HG02610 (cell line): ENCODE data around the gene MTSS2.

Experiments
- ATAC-seq: cut with Tn5 transposase; IDR thresholded peaks from one replicate; pipeline ENCODE4 v1.9.1; 2021; ENCODE audit warnings: mild to moderate bottlenecking, moderate library complexity; ENCODE audit not compliant: unreplicated experiment

The MTSS2 gene

DNA sequence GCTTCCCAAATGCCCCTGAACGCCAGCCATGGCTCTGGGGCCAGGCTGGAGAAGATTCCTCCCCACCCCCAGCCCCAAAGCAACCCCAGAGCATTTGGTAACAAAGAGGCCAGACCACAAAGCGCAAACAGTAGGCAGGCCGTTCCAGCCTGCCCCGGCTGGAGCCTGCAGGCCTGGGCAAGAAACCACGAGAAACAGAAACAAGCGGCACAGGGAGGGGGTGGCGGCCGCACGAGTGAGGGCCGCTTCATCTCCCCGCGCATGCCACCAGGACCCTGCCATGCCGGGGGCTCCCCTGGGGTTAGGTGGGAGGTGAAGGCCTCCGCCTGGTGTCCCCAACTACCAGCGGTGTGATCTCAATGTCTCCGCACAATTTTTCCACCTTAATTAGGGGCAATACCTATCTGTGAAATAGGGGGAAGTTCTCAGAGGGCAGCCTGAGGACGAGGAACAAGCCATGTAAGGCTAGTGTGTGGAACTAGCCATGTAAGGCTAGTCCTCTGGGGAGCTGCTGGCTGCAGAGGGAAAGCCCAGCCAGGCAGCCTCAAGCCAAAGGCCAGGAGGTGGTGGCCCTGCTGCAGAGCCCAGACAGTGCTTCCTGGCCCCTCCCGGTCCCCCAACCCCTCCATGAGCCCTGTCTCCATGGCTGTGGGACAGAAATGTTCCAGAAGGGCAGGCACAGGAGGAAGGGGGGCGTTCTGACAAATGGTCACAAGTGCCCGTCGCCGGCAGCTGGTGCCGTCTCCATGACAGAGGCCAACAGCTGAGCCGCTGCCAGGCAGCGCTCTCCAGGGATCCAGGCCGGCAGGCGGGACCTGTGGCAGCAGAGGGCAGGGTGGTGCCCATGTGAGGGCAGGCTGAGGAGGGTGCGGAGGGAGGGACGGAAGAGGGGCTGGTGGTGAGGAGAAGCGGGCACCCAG is 14.5 kb upstream of the MTSS2 start:
- ATAC-seq = no peak

DNA sequence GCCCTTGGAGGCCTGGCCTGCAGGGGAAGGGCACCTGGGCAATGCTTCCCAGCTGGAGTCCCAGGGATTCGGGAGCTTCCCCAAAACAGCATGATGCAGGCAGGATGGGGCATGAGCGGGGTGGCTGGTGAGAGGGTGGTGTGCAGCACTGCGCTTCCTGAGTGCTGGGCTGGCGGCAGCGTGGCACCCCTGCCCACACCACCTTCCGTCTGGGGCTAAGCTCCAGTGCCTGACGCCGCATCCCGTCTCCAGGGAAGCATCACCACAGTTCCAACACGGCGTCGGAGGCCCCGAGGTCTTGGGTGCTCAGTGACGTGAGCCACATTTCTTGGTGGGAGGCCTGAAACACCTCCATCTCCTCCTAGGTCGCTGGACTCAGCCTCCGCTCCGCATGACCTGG is 13.8 kb upstream of the MTSS2 start:
- no peak for ATAC-seq

DNA sequence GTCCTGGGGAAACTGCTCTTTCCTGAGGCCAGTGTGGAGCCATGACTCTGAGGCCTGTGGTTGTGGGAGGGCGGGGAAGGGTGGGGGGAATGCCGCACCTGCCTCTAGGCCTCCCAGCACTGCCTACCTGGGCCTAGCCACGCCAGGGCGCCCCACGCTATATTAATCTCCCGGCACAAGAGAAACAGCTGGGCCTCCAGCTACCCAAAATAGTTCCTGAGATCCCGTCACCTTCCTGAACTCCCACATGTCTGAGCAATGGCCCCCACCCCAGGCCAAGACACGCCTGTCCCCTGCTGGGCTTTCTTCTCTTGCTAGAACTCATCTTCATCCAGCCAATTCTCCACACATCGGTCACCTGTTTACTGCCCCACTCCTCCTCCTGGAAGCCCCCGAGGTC is 13.0 kb upstream of the MTSS2 start:
- no peak for ATAC-seq

DNA sequence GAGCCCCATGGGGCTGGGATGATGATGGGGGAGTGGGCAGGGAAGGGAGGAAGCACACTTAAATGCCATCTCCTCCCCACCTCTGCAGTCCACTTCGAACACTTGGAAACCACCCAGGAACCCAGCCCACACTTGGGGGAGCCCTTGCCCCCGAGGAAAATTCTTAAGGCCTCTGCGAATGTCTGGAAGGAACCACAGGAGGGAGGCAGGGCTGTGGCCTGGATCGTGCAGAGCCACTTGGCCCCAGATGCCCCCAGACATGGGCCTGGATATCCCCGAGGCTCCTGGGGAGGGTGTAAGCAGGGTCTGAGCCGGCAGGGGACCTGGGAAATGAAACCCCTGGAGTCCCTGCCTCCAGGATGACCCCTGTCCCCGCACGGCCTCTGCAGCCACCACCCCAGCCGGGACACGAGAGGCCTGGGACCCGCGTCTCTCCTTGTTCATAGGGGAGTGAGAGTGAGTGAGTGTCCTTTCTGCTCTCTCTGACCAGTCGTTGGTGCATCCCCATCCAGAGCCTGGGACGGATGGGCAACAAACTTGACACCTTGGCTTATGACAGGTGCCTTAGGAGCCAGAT is 11.8 kb upstream of the MTSS2 start:
- ATAC-seq = no peak

DNA sequence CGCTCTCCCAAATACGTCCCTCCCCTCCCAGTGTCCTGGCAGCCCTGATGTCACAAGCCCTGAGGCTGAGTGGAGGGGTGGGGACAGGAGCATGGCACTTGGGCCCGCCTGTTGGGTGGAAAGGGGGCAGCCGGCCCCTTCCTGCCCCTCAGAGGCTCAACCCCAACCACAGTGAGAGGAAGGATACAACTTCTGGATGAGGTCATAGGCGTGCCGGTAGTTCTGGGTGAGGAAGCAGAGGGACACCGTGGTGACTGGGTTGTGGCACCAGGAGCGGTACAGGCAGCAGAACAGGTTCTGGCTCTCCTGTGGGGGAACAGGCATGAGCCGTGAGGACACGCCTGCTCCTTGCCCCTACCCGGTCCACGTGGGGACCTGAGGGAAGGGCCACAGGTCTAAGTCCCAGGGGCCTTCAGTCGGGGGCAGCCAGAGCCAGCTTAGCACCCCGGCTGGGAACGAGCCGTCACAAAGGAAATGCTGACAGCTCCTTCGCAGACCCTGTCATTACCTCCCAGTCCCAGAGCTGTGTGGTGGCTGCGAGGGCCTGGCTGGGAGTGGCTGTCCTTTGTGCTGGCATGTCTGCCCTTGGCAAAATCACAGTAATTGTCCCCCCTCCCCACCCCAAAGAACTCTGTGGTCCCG is 11.2 kb upstream of the MTSS2 start:
- ATAC-seq = no peak

DNA sequence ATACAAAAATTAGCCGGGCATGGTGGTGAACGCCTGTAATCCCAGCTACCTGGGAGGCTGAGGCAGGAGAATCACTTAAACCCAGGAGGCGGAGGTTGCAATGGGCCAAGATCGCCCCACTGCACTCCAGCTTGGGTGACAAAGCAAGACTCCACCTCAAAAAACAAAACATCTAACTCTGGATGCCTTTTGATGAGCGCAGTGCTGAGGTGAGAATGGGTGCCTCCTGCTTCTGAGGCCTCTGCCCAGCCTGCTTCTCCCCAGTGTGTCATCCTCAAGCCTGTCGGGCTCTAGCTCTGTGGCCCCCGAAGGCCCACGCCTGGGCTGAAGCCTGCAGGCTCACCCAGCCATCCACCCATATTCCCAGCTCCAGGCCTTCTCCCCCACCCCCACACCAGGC is 10.5 kb upstream of the MTSS2 start:
- no peak for ATAC-seq

DNA sequence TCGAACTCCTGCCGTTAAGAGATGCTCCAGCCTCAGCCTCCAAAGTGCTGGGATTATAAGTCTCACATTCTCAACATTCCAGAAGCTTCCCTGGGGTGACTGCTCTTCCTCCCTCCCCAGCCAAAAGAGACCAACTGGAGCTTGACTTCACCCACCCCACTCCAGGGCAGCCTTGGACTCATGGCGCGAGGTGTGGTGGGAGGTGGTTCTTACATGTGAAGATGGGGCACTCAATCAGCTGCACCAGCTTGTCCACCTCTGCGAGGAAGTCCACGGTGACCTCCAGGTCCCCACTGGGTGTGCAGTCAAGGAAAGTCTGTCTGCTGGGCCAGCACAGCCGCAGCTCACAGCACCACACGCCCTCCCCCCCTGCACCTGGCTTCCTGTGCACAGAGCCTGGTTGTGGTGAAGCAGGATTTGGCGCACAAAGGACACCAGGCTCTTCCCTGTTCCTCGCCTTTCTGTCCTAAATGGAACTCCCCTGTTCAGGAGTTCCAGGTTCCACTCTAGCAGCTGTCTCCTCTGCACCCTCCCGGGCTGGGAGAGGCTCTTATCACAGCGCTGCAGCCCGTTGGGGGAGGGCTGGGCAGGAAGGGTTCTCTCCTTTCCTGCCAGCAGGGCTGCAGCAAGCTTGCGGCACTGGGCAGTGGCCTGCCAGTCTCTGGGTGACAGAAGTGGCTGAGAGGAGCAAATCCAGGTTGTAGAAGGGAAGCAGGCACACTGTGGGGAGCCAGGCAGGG is 9.6 kb upstream of the MTSS2 start:
- no peak for ATAC-seq

DNA sequence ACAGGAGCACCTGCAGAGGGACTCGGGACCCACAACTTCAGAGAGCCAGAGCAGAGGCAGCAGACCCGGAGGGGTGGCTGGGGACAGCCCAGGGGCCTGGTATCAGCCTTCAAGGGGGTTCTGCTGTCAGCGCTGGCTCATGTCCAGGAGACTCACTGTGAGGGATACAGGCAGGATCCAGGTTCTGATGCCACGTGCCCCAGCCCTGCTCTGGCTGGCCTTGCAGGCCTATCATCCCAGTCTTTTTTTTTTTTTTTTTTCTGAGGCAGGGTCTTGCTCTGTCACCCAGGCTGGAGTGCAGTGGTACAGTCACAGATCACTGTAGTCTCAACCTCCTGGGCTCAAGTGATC is 9.0 kb upstream of the MTSS2 start:
- ATAC-seq = no peak

DNA sequence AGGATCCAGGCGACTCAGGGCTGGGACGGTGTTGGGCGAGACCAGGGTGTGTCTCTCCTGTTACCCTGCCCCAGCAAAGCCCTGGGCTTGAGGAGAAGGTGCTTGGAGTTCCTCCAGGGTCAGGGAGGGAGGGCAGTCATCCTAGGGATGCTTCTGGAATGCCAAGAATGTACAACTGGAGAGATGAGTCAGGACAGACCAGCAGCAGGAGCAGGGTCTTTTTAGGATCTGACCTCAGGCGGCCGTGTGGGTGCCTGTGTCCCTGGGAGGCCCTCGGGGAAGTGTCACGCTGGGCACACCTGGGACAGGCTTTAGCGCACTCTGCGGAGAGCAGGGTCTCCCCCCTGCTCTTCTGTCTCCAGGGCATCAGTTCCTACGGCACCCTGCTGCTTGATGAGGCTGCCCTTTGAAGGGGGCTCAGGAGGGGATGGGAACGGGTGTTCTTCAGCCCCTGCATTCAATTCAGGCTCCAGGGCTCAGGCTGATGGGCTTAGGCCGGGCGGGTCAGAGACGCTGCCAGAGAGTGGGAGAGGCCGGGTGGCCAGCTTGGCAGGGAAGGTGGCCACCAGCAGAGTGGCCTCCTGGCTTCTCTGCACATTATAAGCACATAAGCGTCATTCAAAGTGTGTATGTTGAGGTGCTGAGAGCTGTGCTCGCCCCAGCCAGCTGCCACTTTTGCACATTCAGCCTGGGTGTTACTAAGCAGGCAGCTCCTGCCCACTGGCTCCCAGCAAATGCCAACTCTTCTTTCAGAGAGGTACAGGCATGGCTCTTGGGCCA is 8.4 kb upstream of the MTSS2 start:
- ATAC-seq = no peak

DNA sequence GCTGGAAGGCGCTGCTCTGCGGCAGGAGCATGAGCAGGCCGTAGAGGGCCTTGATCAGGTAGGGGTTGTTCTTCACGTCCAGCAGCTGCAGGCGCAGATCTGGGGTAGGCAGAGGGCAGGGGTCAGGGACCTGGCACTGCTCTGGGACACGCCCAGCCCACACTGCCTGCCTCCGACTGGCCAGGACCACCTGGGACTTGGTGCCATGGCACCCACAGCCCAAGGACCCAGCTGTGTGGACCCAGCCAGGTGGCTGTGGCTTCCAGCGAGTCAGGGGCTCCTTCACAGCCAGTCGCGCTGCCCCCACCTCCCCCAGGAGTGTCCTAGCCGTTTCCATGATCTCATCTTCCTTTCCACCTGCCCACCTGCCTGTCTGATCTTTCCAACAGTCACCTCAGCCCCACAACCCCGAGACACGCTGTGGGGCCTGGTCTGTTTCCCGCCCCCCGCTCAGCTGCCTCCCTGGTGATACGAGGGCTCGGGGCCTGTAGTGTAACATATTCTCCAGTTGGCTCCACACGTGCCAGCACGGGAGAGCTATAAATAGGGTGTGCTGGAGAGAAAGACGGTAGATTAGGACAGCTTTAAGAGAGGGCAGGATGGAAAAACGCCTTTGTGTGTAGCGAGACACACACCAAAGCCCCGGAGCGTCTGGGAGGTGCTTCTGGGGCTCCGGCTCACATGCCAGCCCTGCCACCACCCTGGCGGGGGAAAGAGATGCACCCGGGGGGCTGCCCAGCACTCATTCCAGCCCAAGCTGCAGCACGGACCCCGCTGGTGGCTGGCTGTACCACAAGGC is 7.2 kb upstream of the MTSS2 start:
- ATAC-seq = no peak

DNA sequence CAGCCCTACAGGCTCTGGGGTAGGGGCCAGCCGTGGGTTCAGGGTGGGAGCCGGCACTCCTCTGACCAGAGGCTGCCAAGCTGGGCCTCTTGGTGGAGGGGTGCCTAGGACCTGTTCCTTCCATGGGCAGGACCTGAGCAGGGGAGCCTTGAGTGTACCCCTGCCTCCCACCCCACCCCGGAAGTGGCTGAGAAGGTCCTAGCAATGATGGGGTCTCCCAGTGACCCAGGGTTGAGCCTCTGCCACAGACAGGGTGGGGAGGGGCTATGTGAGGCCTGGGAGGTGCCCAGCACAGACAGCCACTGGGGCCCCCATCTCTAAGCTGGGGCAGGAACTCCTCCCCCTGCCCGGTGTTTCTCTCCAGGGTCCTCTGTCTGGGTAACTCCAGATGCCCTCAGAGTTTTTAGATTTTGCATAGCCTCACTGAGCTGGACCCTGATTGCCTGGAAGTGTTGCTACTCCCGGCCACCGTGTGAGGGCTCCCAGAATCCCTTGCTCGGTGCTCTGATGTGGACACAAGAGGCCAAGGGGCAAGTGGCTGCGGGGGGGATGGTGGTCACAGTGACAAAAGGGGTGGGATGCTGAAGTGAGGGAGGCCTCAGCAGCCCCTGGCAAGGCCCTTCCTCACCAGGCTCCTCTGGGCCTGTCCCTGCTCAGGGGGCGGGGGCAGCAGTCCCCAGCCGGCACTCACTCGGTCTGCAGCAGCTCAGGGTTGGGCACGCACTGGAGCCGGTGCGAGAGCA is 6.4 kb upstream of the MTSS2 start:
- no peak for ATAC-seq

DNA sequence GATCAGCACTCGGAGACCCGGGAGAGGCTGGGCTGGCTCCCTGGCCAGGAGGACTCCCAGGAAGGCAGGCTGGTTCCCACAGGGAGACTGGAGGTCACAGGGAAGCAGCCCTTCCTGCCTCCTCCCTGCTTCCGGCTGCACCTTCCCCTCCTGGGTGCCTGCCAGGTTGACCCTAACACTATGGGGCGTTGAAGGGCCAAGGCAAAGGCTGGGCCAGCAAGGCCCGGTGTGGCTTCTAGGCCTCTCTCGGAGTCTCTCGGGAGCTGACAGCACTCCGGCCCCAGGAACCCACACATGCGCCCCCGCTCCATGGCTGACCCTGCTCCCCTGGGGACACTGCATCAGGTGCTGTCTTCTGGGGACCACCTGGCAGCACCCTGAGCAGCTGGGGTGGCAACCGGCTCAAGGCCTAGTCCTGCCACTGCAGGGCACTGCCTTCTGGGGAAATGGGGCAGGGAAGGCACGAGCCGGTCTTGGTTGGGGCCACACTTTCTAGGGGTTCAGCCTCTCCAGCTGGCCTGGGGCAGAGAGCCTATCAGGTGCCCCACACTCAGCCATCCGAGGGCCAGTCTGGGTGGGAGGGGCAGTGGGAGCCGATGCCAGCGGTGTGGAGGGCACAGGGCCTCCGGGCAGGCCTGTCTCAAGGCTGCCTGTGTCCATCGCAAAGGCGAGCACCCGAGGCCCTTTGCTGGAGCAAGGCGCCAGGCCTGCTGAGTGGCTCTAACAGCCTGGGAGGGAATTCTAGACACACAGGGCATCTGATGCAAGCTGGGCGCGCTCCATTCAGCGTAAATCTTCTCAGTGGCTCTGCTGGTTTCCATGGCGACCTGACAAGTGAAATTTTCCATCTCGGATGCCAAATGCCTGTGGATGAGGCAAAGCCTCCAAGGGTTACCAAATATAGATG is 5.6 kb upstream of the MTSS2 start:
- no peak for ATAC-seq

DNA sequence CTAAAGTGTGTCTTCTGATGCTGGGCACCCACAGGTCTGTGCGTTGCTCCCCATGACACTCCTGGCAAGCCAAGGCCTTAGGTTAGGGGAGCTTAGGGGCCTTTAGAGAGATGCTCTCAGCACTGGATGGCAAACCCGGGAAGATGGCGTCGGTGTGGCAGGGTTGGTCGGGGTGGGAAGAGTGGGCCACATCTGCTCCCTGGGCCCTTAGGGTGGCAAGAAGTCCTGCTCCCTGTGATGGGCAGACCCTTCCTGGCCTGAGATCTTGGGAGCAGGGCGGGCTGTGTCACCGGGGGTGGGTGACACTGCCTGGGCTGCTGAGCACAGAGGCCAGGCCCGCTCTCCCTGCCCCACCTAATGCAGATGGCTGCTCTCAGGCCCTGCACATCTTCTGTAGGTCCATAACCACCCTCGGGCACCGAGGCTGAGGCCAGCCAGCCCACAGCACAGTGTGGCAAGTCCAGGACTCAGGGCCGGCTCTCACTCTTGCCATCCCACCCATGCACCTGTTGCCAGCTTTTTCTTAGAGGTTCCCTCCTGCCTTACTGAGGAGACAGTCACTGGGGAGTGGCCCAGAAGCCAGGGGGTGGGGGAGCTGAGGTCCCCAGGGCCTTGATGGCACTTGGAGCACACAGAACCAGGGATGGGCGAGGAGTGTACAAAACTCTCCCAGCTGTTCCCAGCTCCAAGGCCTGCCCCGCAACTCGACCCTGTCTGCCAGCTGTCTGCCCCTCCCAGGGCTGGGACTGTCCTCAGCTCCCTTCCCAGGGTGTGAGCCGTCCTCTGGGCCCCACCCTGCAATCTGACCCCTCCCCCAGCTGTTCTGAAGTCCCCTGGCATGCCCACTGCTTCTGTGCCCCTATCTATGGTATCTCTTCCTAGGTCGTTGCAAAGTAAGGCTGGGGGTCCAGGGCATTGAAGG is 4.4 kb upstream of the MTSS2 start:
- no peak for ATAC-seq

DNA sequence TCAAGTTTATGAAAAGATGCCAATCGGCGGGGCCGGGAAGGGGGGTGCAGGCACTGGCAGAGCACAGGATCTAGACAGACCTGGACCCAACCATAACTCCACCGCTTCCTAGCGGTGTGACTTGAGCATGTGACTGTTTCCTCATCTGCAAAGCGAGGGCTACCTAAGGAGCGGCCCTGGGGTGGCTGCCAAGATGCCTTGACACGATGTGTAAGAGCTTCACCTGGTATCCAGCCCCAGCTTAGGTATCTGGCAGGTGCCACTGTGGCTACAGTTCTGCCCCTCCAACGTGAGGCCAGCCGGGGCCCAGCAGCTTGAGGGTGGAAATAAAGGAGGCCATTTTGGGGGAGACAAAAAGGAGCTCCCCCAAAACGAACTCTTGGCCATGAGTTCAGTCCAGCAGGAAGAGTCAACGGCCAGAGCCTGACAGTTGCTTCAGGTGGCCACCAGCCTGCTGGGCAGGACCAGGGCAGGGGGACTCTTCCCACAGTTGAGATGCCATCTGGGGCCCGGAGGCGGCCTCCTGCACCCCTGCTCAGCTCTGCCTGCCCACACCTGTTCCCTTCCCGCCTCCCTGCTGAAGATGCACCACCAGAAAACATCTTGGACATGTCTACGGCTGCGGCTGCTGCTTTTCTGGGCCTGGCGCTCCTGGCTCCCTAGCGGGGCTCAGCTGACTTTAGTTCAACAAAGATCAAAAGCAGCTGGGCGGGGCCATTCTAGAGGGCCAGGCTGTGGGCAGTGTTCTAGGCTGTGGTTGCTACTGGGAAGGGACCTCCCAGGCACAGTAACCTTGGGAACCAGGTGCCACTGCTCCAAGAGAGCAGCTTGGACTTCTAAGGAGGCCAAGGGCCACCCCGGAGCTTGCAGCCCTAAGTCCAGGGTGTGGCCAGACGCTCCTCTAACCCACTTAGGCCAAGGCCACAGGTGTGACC is 3.4 kb upstream of the MTSS2 start:
- no peak for ATAC-seq

DNA sequence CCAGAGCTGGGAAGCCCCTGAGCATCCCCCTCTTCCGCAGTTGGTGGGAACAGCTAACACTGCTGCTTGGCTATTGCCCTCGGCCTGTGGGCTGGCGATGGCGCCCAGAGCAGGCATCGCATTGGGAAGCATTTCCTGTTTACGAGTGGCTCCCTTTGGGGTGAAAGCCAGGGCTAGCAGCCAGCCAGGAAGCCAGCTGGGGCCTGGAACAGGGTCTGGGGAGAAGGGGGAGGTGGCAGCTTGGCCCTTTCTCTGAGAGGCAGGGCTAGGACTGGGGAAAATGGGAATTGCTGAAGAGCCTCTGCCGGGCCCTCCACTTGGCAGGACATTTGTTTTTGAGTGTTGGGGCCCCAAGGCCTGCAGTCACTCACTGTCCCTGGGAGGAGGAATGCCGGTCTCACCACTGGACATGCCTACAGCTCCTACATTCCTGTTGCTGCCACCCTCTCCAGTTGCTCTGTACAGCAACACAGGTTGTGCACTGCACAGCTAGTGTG is 2.4 kb upstream of the MTSS2 start:
- no peak for ATAC-seq

DNA sequence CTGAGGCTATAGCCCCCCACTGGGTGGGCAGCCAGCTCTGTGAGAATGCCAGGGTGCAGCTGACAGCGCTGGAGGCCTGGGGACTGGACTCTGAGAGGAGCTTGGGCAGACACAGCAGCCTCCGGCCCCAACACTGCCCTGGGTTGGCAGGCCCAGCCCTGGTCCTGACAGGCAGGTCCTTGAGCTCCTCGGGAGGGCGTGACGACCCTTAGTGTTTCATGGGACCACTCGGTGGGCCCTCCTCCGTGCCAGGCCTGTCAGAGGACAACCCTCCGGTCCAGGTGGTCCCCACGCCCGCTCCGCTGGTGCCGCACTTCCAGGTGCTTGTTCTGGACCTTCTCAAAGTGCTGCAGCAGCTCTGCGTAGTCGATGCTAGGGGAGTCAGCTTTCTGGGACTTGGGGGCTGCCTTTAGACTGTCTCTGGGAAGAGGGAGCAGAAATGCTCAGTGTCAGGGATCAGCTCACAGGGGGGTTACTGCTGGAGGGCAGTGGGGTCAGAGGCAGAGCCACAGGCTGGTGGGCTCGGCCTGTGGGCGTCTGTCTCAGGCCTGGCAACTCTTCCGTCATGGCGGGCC is 1.9 kb upstream of the MTSS2 start:
- no peak for ATAC-seq
